GM15510 (cell line): ENCODE results near the gene CELF4.

Source experiments
- POLR2A ChIP-seq: IDR thresholded peaks from 3 replicates; pipeline ENCODE4 v1.6.1; 2011; ENCODE audit warnings: borderline replicate concordance; ENCODE audit not compliant: insufficient read length; ENCODE audit errors: extremely low read depth

Gene CELF4

DNA sequence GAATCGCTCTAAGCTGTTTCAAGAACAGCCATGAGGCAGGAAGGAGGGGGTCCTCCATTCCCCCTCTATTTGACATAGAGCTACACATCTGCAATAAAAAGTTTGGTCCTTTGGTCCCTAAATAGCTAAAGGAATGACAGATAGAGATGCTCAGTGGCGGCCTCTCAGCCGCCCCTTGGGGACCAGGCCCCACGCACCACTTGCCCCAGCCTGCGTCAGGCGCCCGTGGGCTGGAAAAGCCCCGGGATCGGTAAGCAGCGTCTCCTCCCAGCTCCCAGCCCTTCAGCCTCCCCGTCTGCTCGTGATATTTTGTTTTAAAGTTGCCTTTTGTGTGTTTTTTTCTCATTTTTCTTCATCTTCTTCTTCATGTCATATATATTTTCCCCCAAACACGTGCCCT, 321.0 kb downstream of the CELF4 start:
- TF ChIP-seq POLR2A, result no peak

GRCh38 chr18:37243741-37244140, 321.9 kb downstream of the CELF4 start:
- no peak for TF ChIP-seq POLR2A

DNA sequence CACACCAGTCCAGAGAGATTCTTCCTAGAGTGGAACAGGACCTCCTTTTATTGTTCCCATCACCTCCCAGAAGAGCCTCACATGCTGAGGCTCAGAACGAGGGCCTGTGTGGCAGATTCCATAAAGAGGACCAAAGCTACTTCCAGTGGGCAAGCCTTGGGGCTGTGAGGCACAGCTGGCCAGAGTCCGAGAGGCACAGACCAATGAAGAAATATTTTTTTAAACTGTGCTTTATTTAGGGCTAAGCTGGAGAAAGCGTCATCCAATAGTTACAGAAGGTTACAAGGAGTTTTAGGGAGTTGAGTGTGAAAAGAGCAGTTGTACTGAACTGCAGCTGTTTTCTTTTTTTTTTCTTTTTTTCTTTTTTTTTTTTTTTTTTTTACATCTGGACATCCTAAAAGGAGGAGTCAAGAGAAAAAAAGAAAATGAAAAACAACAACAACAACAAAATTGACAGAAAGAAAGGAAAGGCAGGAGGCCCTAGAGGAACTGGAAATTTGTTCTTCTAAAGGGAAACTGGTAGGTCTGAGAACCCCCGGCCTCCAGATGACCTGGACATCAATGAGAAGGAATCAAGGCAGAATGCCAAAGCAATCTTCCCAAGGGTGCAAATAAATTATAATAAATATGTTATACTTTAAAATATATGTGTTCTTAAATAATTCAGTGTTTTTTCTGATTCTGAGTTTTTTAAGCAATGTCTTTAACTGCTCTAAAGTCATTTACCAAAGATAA, 322.6 kb downstream of the CELF4 start:
- TF ChIP-seq POLR2A, result no peak

GRCh38 chr18:37242091-37242490, 323.5 kb downstream of the CELF4 start:
- TF ChIP-seq POLR2A, result no peak

DNA sequence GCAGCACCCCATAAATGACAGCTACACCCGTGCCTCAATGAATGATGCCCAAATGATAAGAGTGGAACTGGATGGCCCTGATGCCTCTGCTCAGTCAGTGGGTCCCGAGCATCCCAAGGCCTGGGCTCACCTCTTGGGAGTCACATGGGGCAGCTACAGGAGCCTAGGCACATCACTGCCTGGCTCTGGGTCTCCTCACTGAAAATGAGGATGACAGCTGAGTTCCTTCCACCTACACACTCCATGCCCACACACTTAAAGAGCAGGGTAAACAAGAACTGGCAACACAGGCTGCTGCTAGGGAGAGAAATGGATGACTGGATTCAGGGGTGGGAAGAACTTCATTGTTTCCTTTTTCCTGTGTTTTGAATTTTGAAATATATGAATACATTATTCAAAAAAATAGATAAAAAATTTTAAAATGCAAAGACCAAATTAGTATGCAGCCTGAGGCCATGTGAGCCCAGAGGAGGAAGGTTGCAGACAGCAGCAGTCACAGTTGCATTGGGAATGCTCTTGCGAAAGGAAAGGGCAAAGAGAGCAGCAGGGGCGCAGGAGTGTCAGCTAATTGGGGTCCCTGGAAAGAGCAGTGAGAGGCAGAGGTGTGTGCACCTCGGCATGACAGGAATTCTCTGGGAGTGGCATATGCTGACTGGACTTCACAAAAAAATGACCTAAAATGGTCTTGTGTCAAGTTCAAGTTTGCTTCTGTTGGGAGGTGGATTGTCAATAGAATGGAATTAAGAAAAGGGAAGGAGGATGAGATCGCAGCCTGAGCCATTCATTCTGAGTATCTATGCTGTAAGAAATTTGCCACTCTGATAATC, 327.1 kb downstream of the CELF4 start:
- no peak for TF ChIP-seq POLR2A

- TF ChIP-seq POLR2A, result no peak
Observed at GRCh38 chr18:37235583-37235982, 330.0 kb downstream of the CELF4 start.

DNA sequence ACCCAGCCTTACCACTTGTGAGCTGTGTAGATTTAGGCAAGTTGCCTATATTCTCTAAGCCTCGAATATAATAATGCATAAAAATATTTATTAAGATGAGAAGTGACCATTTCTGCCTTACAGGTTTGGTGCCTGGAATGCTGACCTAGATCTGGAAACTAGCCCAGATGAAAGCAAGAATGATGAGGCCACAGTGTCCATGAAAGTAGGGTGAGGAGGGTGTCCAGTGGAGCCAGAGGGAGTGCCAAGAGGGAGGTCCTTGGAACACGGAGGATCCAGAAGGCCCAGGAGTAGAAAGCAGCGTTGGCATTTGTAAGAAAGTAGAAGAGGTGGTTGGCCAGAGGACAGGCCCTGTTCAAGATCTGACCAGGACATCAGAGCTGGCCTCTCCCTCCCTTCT, 334.3 kb downstream of the CELF4 start:
- no peak for TF ChIP-seq POLR2A

GRCh38 chr18:37230768-37231167, 334.8 kb downstream of the CELF4 start:
- no peak for TF ChIP-seq POLR2A

DNA sequence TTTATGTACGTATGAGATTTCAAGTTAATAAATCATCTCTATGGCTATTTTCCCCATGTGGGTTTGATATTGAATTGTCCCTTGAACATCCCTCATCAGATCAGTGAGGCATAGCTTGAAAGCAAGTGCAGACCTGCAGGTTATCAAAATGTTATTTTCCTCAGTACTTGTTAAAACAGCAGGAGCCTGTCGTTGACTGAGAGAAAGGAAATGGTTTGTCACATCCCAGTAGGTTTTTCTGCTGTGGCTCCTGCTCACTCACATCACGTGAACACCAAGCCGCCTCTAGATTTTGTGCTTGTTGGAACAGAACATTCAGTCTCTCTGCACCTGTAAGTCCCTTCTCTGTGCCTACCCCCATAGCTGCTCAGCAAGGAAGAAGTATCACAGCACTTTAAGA, 340.3 kb downstream of the CELF4 start:
- no peak for TF ChIP-seq POLR2A

GRCh38 chr18:37222999-37223378, 342.6 kb downstream of the CELF4 start:
- TF ChIP-seq POLR2A, result no peak

DNA sequence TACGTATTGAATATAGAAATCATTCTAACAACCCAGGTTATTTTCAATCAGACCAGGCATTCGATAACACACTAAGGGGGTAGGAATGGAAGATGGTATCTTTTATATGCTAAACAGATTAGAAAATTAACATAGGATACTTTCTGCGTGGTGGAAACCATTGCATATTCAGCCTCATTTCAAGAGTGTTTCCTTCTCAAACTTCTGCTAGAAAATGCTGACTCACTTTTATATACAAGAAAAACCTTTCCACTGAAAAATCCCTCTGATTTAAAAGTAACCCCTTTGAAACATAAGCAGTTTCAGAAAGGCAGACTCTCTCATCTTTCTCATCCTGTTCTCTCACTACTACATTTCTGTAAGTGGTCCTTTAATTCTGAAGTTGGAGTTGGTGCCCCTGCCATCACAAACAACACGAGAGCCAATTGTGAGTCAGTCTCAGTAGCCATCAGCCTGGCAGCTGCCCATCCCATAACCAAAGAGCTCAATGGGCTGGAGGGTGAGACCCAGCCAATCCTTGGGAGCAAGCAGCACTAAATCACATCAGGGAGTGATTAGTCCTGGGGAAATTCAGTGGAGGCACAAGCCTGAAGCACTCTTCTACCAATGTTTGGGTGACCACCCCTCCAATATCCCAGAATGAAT, 343.1 kb downstream of the CELF4 start:
- TF ChIP-seq POLR2A, result no peak

DNA sequence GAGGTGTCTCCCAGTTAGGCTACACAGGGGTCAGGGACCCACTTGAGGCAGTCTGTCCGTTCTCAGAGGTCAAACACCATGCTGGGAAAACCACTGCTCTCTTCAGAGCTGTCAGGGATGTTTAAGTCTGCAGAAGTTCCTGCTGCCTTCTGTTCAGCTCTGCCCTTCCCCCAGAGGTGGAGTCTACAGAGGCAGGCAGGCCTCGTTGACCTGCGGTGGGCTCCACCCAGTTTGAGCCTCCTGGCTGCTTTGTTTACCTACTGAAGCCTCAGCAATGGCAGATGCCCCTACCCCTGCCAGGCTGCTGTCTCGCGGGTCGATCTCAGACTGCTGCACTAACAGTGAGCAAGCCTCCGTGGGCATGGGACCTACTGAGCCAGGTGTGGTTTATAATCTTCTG, 346.3 kb downstream of the CELF4 start:
- TF ChIP-seq POLR2A, result no peak

GRCh38 chr18:37218022-37218590, 347.5 kb downstream of the CELF4 start:
- no peak for TF ChIP-seq POLR2A

- TF ChIP-seq POLR2A, result no peak
Observed at GRCh38 chr18:37210781-37211180, 354.8 kb downstream of the CELF4 start.

DNA sequence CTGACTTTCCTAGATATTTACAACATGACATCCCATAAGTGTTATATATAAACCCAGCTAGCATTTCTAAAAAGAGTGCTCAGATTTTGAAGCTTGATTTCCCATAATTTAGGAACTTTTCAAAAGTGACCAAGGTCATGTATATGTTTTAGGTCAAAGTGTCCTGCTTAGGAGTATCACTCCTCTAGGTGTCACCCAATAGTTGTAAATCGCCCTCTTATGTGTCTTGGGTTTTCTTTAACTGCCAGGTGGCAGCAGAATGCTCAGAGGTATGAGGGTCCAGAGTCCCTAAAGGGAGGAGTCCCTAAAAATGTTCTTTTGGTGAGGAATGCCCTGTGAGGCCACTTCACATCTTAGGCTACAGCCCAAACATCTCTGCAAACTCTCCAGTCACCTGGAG, 358.3 kb downstream of the CELF4 start:
- no peak for TF ChIP-seq POLR2A
